Measurements from ENCODE around the gene DCLK3.

DCLK3 gene

GRCh38 chr3:36701249-36701572, 63.1 kb downstream of the DCLK3 start:
- DNase-seq (ENCODE audit: low read depth) = no peak
- H3K4me3 ChIP-seq (ENCODE audit: low read depth, low read length) = no peak overlapping the region
- no peak for TF ChIP-seq CTCF (conservative IDR thresholded peaks at IDR 0.05; ENCODE audit: low read depth, low read length)

DNA sequence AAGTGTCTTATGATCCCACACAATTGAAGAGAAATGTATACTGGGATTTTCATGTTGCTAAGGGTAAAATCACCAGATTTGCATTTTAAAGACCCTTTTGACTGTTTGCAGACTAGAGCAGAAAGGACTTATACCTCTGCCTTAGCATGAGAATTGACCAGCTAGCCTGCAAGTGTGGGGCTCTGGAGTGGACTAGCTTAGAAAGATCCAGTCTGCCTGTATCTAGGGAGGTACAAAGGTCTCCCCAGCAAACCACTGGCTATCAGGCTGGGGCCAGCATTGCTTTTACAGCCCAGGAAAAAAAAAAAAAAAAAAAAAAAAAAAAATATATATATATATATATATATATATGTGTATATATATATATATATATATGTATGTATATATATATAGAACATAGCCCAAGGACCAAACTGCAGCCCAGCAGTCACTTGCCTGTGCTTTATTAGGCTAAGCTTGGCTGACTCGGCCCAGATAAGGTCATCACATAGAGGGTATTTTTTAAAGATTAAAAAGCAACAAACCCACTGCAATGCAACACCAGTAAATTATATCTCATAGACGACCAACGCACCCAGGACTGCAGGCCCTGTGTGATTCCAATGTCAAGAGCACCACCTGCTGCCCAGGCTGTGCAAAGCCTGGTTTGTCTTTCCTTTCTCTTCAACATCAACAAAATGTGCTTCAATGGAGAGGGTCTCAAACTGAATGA, 63.7 kb downstream of the DCLK3 start:
- peak; percentile 92 for DNase-seq (ENCODE audit: low read depth)
- TF ChIP-seq CTCF (conservative IDR thresholded peaks at IDR 0.05; ENCODE audit: low read depth, low read length) = peak; percentile 98
- no peak overlapping the region for H3K4me3 ChIP-seq (ENCODE audit: low read depth, low read length)

DNA sequence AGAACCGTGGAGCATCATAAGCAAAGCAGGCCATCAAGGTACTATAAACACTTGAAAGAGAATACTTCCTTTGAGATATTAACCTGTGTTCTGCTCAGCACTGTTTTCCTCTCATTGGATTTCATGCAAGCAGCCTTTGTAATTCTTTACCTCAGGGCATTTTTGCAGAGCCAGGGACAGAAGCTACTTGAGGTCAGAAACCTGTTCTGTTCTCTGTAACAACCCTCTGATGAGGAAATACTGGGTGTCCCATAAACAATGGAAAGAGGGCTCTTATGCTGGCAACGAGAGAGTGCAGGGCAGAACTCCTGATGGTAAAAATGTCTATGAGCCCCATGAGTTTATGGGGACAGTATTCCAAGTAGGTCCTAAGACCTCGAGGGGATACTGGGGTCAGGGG, 66.0 kb downstream of the DCLK3 start:
- H3K4me3 ChIP-seq (ENCODE audit: low read depth, low read length) = no peak overlapping the region
- TF ChIP-seq CTCF (conservative IDR thresholded peaks at IDR 0.05; ENCODE audit: low read depth, low read length) = no peak
- DNase-seq (ENCODE audit: low read depth) = no peak

DNA sequence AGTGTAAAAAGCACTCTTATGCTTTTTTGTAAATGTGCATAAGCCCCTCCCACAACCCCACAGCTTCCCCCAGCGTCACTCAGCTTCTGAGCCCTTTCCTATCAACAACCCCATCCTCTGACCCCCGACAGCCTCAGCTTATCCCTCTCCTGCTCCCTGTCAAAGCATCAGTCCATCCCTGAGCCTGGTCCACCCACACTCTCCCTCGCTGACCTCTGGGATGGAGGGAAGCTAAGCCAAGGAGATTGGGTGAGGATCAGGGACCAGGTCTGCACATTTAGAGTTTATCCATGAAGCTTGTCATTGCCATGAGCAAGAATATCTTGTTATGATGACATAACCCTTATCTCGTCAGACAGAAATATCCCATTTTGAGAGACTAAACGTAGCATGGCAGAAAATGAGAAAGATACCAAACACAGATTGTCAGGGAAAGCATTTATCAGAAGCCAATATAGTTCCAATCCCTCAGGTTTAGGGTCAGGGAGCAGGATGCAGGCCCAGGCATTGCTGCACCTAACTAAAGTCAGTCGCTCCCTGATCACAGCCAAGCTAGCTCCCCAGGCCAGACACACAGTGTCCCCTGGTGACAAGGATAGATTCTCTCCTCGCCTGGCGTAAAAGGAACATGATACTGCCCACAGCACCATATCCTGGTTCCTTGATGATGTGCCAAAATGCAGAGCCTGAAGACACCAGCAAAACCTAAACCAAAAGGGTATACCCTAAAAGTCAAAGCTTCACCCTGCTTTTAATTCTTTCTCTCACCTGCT, 66.9 kb downstream of the DCLK3 start:
- peak; percentile 29 for TF ChIP-seq CTCF (conservative IDR thresholded peaks at IDR 0.05; ENCODE audit: low read depth, low read length)
- peak; percentile 14 for DNase-seq (ENCODE audit: low read depth)
- no peak overlapping the region for H3K4me3 ChIP-seq (ENCODE audit: low read depth, low read length)

- DNase-seq (ENCODE audit: low read depth) = no peak
- H3K4me3 ChIP-seq (ENCODE audit: low read depth, low read length) = no peak overlapping the region
- no peak for TF ChIP-seq CTCF (conservative IDR thresholded peaks at IDR 0.05; ENCODE audit: low read depth, low read length)
Observed at GRCh38 chr3:36696799-36697198, 67.6 kb downstream of the DCLK3 start.

GRCh38 chr3:36695769-36696137, 68.6 kb downstream of the DCLK3 start:
- DNase-seq (ENCODE audit: low read depth) = peak; percentile 82
- no peak for TF ChIP-seq CTCF (conservative IDR thresholded peaks at IDR 0.05; ENCODE audit: low read depth, low read length)
- H3K4me3 ChIP-seq (ENCODE audit: low read depth, low read length) = no peak overlapping the region
